Measurements from ENCODE around the gene HSD17B3. TPM values are rescaled to one million over a fixed set of nuclear protein-coding genes. Genes with fewer than 3 reads are reported as not detected.

HSD17B3 gene
- total and polyA plus RNA-seq, 2 experiments from 2014 or later, result not detected

- H2AFZ ChIP-seq, result peak overlapping the region; percentile 84; the same call in 1 of the 2 replicates
- H3K4me1 Mint-ChIP-seq, result peaks cover 41% of the 10 kb centered on the region
Observed at GRCh38 chr9:96345551-96345950, 43.6 kb upstream of the HSD17B3 start.

More at GRCh38 chr9:96345551-96345950, 43.6 kb upstream of the HSD17B3 start:
- peak overlapping the region; percentile 51; the same call in 1 of the 2 replicates for H3K27ac Mint-ChIP-seq
- Histone ChIP-seq H3K79me2 (replicated peaks; ENCODE audit: insufficient read depth) (no peaks in the 10 kb centered on the region), H3K4me2 (peak overlapping the region; percentile 58), H3K27me3 (ENCODE audit: insufficient read depth) (no peaks in the 10 kb centered on the region), H3F3A (replicated peaks; ENCODE audit: low read depth) (0 out of 2 replicates have a peak, but pooled peaks cover 5% of the 10 kb centered on the region), H3K4me1 (ENCODE audit: insufficient read depth) (peaks cover 44% of the 10 kb centered on the region), H3K4me3 (no peak overlapping the region), H3K9me2 (ENCODE audit: insufficient read depth) (no peaks in the 10 kb centered on the region), H4K20me1 (replicated peaks; ENCODE audit: insufficient read depth) (no peaks in the 10 kb centered on the region), H3K36me3 (ENCODE audit: insufficient read depth) (no peaks in the 10 kb centered on the region), H3K27ac (ENCODE audit: low read depth) (peak overlapping the region; percentile 72; the same call in 1 of the 2 replicates)
- no peak overlapping the region for H3K4me3 Mint-ChIP-seq
- H3K9me3 Mint-ChIP-seq, result no peaks in the 10 kb centered on the region; the same call in 2 of the 3 replicates
- TF ChIP-seq CTCF (conservative IDR thresholded peaks at IDR 0.05; ENCODE audit: low read depth in 2 of 2) (no peak), NANOG (IDR thresholded peaks at IDR 0.05; ENCODE audit: borderline replicate concordance) (no peak), ZNF462 (CRISPR knock-in tag; IDR thresholded peaks at IDR 0.05) (no peak), JUNB (IDR thresholded peaks at IDR 0.05; ENCODE audit: unreplicated experiment) (no peak), EZH2 (IDR thresholded peaks at IDR 0.05; ENCODE audit: low read depth, unreplicated experiment) (no peak), ETS1 (IDR thresholded peaks at IDR 0.05) (no peak), ZNF331 (CRISPR knock-in tag; IDR thresholded peaks at IDR 0.05; ENCODE audit: low read depth) (no peak), POLR2AphosphoS5 (IDR thresholded peaks at IDR 0.05; ENCODE audit: low read depth) (no peak), REST (IDR thresholded peaks at IDR 0.05; ENCODE audit: unreplicated experiment) (no peak), ZNF114 (CRISPR knock-in tag; IDR thresholded peaks at IDR 0.05) (no peak), EZH2phosphoT487 (IDR thresholded peaks at IDR 0.05; ENCODE audit: unreplicated experiment) (no peak), STAT1 (IDR thresholded peaks at IDR 0.05; ENCODE audit: unreplicated experiment) (no peak), CREB1 (CRISPR knock-in tag; IDR thresholded peaks at IDR 0.05; ENCODE audit: low read depth) (no peak)
- H3K36me3 Mint-ChIP-seq (ENCODE audit: low read depth), result peaks cover 16% of the 10 kb centered on the region
- ATAC-seq, result peak; percentile 44
- no peaks in the 10 kb centered on the region for H3K27me3 Mint-ChIP-seq (ENCODE audit: insufficient read depth, low read depth, poor library complexity)
- DNase-seq (ENCODE audit: low spot score), result no peak

All from GM23338 (cell line).